ENCODE results near the gene CRYL1.

DNA sequence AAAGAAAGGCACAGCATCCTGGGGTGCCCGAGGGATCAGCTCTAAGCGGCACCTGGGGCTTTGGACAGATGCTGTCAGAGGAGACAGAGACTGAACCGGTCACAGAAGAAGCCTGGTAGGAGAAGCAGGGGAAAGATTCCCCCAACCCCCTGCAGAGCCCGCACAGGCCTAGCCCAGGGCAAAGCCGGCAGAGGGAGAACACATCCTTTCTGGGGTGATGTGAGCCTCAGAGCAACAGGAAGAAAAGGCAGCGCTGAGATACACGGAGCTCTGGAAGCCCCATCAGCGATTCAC lies 101.2 kb downstream of the CRYL1 start:
- TF ChIP-seq CTCF (conservative IDR thresholded peaks at IDR 0.05): no peak
- no peak for TF ChIP-seq ZFX (IDR thresholded peaks at IDR 0.05)

Measured in C4-2B (cell line).